Globus pallidus (tissue), 1 donor: ENCODE data around the gene ARHGEF28.

Source experiments
- DNase-seq: peaks from one replicate; pipeline ENCODE4 v3.0.0-alpha.2; 2015; ENCODE audit warnings: low spot score

Gene ARHGEF28

GRCh38 chr5:73962801-73963425 is 336.9 kb downstream of the ARHGEF28 start:
- no peak for DNase-seq

GRCh38 chr5:73964352-73964865 is 338.4 kb downstream of the ARHGEF28 start:
- no peak for DNase-seq

GRCh38 chr5:73966451-73966850 is 340.5 kb downstream of the ARHGEF28 start:
- no peak for DNase-seq

GRCh38 chr5:73967347-73967746 is 341.4 kb downstream of the ARHGEF28 start:
- DNase-seq: no peak

GRCh38 chr5:73968246-73968645 is 342.2 kb downstream of the ARHGEF28 start:
- no peak for DNase-seq

GRCh38 chr5:73968729-73969128 is 342.7 kb downstream of the ARHGEF28 start:
- no peak for DNase-seq

- no peak for DNase-seq
Measured at GRCh38 chr5:73969195-73970036, 343.4 kb downstream of the ARHGEF28 start.

GRCh38 chr5:73971326-73971725 is 345.3 kb downstream of the ARHGEF28 start:
- no peak for DNase-seq

- DNase-seq: no peak
Measured at GRCh38 chr5:73973135-73973534, 347.1 kb downstream of the ARHGEF28 start.

- no peak for DNase-seq
Measured at GRCh38 chr5:73974871-73975360, 348.9 kb downstream of the ARHGEF28 start.

GRCh38 chr5:73975845-73976244 is 349.8 kb downstream of the ARHGEF28 start:
- DNase-seq: no peak

- no peak for DNase-seq
Measured at GRCh38 chr5:73977146-73977545, 351.1 kb downstream of the ARHGEF28 start.

GRCh38 chr5:73979321-73979720 is 353.3 kb downstream of the ARHGEF28 start:
- no peak for DNase-seq

GRCh38 chr5:73981704-73982103 is 355.7 kb downstream of the ARHGEF28 start:
- no peak for DNase-seq

GRCh38 chr5:73983644-73984043 is 357.6 kb downstream of the ARHGEF28 start:
- no peak for DNase-seq

- DNase-seq: no peak
Measured at GRCh38 chr5:73985145-73985544, 359.1 kb downstream of the ARHGEF28 start.

- no peak for DNase-seq
Measured at GRCh38 chr5:73986729-73987128, 360.7 kb downstream of the ARHGEF28 start.

GRCh38 chr5:73987915-73988314 is 361.9 kb downstream of the ARHGEF28 start:
- DNase-seq: no peak

GRCh38 chr5:73989956-73990355 is 364.0 kb downstream of the ARHGEF28 start:
- no peak for DNase-seq
